Chondrocyte (in vitro differentiated cells): ENCODE data around the gene AQR. TPM values are rescaled to one million over a fixed set of nuclear protein-coding genes. Genes with fewer than 3 reads are reported as not detected.
"Not testable (repeated sequence)": the region's sequence is repeated elsewhere in the genome, so short reads cannot be mapped to it uniquely, and the experiment has no call there.

Experiments used
- DNase-seq: peaks from one replicate; pipeline ENCODE4 v3.0.0; 2021; ENCODE audit warnings: mixed read lengths, low spot score
- H3K27ac Mint-ChIP-seq: one replicate; pipeline ENCODE4 v1.8.0; 2021; ENCODE audit warnings: mild to moderate bottlenecking, moderate library complexity, mixed read lengths; ENCODE audit not compliant: unreplicated experiment
- H3K27me3 Mint-ChIP-seq: 2 replicates; pipeline ENCODE4 v1.8.0; 2021; ENCODE audit warnings: low read depth, mixed read lengths
- H3K36me3 Mint-ChIP-seq: 2 replicates; pipeline ENCODE4 v1.8.0; 2021; ENCODE audit warnings: low read depth, mixed read lengths
- H3K4me1 Mint-ChIP-seq: 2 replicates; pipeline ENCODE4 v1.8.0; 2021; ENCODE audit warnings: low read depth, mild to moderate bottlenecking, mixed read lengths
- H3K4me3 Mint-ChIP-seq: one replicate; pipeline ENCODE4 v1.8.0; 2021; ENCODE audit warnings: mild to moderate bottlenecking, moderate library complexity, mixed read lengths; ENCODE audit not compliant: unreplicated experiment
- H3K9me3 Mint-ChIP-seq: 2 replicates; pipeline ENCODE4 v1.8.0; 2021; ENCODE audit warnings: low read depth, mixed read lengths
- total RNA-seq: library from RNA; stranded (reverse); gene quantifications from 3 replicates; pipeline ENCODE4 v1.2.1, GENCODE V29; 2021
- TF ChIP-seq, protein P1 (sequence below): fragments of 200-600 bp; sonication (generic); IDR thresholded peaks from 2 replicates; pipeline ENCODE4 v1.5.0; 2021; ENCODE audit warnings: antibody characterized with exemption, mild to moderate bottlenecking, moderate library complexity

The AQR gene
- total RNA-seq, 1 donor from 2014 or later: 18.2 TPM

DNA sequence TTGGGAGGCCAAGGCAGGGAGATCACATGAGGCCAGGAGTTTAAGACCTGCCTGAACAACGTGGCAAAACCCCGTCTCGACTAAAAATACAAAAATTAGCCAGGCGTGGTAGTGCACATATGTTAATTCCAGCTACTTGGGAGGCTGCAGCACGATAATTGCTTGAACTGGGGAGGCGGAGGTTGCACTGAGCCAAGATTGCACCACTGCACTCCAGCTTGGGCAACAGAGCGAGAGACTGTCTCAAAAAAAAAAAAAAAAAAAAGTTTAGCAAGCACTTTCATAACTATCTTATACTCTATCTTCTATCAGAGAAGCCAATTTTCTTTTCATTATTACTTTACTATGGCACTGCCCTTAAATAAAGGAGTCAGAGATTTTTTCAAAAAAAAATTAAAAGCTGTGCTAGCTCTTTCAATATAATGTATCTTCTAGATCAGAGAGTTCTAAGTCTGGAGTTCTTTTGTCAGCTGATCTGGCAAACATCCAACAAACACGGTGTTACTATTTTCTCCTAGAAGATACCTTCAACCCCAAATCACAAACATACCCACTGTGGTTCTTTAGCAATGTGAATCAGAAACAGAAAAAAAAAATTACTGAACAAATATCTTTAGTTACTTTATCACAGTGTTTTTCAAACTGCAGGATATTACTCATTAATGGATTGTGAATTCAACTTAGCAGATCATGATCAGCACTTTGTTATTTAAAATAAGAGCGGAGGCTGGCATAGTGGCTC is 15.5 kb upstream of the AQR start:
- H3K4me3 Mint-ChIP-seq: peak overlapping the region; percentile 28
- no peaks in the 10 kb centered on the region for H3K27me3 Mint-ChIP-seq
- H3K9me3 Mint-ChIP-seq: no peaks in the 10 kb centered on the region
- H3K4me1 Mint-ChIP-seq: peaks cover 29% of the 10 kb centered on the region
- peak overlapping the region; percentile 46 for H3K27ac Mint-ChIP-seq
- no peak for DNase-seq
- H3K36me3 Mint-ChIP-seq: peaks cover 1% of the 10 kb centered on the region
- TF ChIP-seq, protein P1, sequence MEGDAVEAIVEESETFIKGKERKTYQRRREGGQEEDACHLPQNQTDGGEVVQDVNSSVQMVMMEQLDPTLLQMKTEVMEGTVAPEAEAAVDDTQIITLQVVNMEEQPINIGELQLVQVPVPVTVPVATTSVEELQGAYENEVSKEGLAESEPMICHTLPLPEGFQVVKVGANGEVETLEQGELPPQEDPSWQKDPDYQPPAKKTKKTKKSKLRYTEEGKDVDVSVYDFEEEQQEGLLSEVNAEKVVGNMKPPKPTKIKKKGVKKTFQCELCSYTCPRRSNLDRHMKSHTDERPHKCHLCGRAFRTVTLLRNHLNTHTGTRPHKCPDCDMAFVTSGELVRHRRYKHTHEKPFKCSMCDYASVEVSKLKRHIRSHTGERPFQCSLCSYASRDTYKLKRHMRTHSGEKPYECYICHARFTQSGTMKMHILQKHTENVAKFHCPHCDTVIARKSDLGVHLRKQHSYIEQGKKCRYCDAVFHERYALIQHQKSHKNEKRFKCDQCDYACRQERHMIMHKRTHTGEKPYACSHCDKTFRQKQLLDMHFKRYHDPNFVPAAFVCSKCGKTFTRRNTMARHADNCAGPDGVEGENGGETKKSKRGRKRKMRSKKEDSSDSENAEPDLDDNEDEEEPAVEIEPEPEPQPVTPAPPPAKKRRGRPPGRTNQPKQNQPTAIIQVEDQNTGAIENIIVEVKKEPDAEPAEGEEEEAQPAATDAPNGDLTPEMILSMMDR: no peak

DNA sequence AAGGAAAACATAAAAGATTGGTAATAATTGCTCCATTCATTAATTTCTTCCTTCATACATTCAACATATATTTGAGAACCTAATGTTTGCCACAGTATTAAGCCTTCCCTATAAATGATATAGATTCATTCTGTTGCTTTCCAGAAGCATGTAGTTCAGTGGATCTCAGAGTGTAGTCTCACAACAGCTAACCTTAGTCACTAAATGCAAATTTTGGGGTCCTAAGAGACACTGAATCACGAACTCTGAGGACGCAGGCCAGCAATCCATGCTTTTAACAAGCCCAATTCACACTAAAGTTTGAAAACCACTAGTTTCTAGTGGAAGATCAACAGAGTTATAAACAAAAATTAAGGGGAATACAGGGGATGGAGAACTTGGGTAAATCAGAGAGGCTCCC is 7.2 kb upstream of the AQR start:
- Mint-ChIP-seq H3K4me1 (no peaks in the 10 kb centered on the region), H3K36me3 (peaks cover 1% of the 10 kb centered on the region), H3K27me3 (no peaks in the 10 kb centered on the region), H3K9me3 (no peaks in the 10 kb centered on the region), H3K27ac (no peak overlapping the region), H3K4me3 (no peak overlapping the region)
- DNase-seq: no peak
- TF ChIP-seq, protein P1: no peak

DNA sequence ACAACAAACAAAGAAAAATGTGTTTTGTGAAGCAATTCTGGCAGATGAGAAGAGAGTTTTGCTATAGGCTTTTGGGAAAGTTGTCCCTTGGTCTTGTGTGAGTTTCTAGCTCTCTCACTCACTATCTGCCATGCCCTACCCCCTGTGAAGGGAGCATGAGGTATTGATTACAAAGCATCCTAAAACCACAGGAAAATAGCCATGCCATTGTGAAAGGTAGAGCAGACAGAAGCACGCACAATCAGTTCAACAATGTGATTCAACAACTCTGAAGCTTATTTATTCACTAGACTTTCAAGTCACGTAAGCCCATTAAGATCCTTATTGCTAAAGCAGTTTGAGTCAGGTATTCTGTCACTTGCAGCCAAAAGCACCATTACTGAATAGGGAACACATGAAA is 6.5 kb upstream of the AQR start:
- no peaks in the 10 kb centered on the region for H3K9me3 Mint-ChIP-seq
- DNase-seq: no peak
- H3K4me1 Mint-ChIP-seq: no peaks in the 10 kb centered on the region
- no peak overlapping the region for H3K27ac Mint-ChIP-seq
- no peaks in the 10 kb centered on the region for H3K36me3 Mint-ChIP-seq
- H3K4me3 Mint-ChIP-seq: no peak overlapping the region
- TF ChIP-seq, protein P1: no peak
- no peaks in the 10 kb centered on the region for H3K27me3 Mint-ChIP-seq

DNA sequence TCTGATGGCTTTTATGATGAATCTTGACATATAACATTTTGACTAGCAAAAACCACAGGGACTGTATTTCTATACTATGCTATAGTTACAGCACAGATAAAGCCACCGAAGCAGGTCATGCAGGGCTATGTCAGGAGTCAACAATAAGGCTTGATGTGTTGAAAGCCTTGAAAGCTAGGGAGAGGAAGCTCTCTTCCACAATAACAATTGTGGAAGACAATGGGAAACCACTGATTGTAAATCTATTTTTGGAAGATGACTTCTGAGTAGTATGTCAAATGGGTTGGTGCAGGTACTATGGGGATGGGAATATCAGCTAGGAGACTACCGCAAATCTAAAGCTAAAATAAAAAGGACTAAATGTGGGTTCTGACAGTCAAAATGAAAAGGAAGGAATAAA is 4.0 kb upstream of the AQR start:
- TF ChIP-seq, protein P1: no peak
- H3K4me3 Mint-ChIP-seq: no peak overlapping the region
- H3K27ac Mint-ChIP-seq: no peak overlapping the region
- H3K27me3 Mint-ChIP-seq: no peaks in the 10 kb centered on the region
- DNase-seq: no peak
- peaks cover 9% of the 10 kb centered on the region for H3K4me1 Mint-ChIP-seq
- H3K9me3 Mint-ChIP-seq: no peaks in the 10 kb centered on the region
- no peaks in the 10 kb centered on the region for H3K36me3 Mint-ChIP-seq

DNA sequence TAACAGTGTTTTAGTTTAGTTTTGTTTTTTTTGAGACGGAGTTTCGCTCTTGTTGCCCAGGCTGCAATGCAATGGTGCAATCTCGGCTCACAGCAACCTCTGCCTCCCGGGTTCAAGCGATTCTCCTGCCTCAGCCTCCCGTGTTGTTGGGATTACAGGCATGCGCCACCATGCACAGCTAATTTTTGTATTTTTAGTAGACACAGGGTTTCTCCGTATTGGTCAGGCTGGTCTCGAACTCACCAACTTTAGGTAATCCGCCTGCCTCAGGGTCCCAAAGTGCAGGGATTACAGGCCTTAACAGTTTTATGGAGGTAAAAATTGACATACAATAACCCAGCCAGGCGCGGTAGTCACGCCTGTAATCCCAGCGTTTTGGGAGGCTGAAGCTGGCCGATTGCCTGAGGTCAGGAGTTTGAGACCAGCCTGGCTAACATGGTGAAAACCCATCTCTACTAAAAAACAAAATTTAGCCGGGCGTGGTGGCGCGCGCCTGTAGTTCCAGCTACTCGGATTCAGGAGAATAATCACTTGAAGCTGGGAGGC is 629 bp upstream of the AQR start:
- peak overlapping the region; percentile 96 for H3K27ac Mint-ChIP-seq
- H3K36me3 Mint-ChIP-seq, H3K27me3 Mint-ChIP-seq, H3K9me3 Mint-ChIP-seq, DNase-seq: not testable (repeated sequence)
- H3K4me1 Mint-ChIP-seq: peaks cover 29% of the 10 kb centered on the region
- peak overlapping the region; percentile 99 for H3K4me3 Mint-ChIP-seq

DNA sequence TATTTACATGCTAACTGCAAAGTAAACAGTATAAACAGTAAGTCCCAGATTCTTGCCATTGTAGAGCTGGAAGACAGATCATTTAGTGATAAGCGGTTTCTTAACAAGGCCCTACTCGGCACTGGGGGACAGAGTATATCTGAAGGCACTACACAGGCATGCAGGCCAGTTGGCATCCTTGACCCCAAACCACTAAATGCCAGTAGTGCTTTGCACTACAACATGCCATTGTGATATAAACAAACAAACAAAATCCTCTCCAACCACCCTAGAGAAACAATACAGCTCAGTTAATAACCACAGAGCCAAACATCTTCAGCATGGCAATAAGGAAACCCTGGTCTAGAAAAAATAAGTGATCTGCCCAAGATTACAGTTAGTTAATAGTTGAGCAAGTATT is 5.3 kb downstream of the AQR start:
- Mint-ChIP-seq H3K9me3 (no peaks in the 10 kb centered on the region), H3K4me3 (no peak overlapping the region), H3K27ac (no peak overlapping the region), H3K4me1 (peaks cover 27% of the 10 kb centered on the region), H3K36me3 (peaks cover 8% of the 10 kb centered on the region), H3K27me3 (no peaks in the 10 kb centered on the region)
- TF ChIP-seq, protein P1: no peak
- DNase-seq: no peak
